T-helper 1 cell treated with Interleukin-12 subunit alpha and Interleukin-12 subunit beta and Interleukin-4 antibody, amounts not matched to agents 30 ng/mL and 1 ng/mL, for 36 hours (primary cell): Measurements from ENCODE around the gene RUSF1. TPM values are rescaled to one million over a fixed set of nuclear protein-coding genes. Genes with fewer than 3 reads are reported as not detected.
"Not testable (repeated sequence)": the region's sequence is repeated elsewhere in the genome, so short reads cannot be mapped to it uniquely, and the experiment has no call there.

Source experiments
- intact Hi-C: fragments of 100-400 bp; cut with micrococcal nuclease; formaldehyde crosslinking; loops from one replicate; pipeline ENCODE4 v1.15.1; 2024
- total RNA-seq: library from RNA; stranded (reverse); gene quantifications from 2 replicates; pipeline ENCODE4 v1.2.3, GENCODE V29; 2022

RUSF1 gene
- 40.0 and 45.7 TPM in 2 replicates for total RNA-seq

DNA sequence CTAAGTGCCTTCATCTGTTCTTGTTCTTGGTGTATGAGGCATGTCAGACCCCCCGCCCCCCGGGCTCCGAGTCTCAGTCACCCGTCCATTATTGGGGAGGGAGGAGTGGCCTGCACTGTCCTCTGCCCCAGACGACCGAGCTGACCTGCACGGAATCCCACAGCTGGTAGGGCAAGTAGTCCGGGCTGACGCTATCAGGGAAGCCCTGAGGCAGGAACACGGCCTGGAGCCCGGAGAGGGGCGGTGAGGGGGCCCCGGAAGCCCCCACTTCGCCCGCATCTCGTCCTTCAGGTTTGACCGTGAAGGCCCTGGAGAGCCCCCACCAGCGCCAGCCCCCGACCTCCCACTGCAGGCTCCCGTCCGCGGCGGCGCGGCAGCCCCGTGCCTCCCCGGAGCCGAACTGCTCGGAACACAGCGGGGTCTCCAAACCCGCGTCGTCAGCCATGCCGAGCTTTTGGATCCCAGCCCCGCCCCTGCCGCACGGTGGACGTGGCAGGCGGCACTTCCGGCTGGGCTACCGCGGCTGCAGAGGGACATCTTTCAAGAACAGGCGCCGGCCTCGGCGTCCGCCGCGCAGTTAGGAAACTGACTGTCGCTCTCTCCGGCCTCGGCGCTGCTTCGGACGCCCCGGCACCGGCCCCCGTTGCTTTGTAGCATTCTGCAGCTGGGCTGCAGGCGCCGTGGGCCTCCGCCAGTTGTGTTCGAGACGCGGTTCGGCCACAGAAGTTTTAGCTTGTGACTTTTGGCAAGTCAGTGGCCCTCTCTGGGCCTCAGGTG, at the start of gene RUSF1:
Gene RUSF1, minus strand, starts transcription at position 463 of the 777 bp plus-strand sequence. Its CDS starts 18 bp downstream, at position 445.
- intact Hi-C loops = loop anchor here (1.0 to 5.0 kb wide), 6 partner anchors 21 to 436 kb away; partner anchors contain the start of genes ARMC5, ZNF646 and ZNF668

DNA sequence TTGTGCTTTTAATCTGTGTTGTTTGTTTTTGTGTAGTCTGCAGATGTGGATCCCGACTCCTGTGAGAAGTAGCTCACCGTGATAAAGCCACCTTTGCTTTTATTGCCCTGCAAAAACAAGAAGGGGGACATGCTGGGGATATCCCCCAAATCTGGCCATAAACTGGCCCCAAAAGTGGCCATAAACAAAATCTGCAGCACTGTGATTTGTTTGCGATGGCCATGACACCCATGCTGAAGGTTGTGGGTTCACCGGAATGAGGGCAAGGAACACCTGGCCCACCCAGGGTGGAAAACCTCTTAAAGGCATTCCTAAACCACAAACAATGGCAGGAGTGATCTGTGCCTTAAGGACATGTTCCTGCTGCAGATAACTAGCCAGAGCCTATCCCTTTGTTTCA, 34.6 kb upstream of the RUSF1 start:
- intact Hi-C loops = no loop called here

DNA sequence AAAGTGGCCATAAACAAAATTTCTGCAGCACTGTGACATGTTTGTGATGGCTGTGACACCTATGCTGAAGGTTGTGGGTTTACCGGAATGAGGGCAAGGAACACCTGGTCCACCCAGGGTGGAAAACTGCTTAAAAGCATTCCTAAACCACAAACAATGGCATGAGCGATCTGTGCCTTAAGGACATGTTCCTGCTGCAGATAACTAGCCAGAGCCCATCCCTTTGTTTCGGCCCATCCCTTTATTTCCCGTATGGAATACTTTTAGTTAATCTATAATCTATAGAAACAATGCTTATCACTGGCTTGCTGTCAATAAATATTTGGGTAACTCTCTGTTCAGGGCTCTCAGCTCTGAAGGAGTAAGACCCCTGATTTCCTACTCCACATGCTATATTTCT, 31.6 kb upstream of the RUSF1 start:
- intact Hi-C loops = not testable (repeated sequence)

DNA sequence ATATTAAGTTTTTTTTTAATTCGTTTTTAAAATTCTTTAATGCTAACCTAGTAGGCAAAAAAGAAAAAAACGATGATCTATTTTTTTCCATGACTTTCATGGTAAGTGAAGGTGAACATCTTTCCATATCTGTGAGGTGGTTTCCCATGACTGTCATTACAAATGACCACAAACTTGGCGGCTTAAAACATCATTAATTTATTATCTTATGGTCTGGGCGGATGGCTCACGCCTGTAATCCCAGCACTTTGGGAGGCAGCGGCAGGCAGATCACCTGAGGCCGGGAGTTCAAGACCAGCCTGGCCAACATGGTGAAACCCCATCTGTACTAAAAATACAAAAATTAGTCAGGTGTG, 30.0 kb upstream of the RUSF1 start:
- intact Hi-C loops = not testable (repeated sequence)

DNA sequence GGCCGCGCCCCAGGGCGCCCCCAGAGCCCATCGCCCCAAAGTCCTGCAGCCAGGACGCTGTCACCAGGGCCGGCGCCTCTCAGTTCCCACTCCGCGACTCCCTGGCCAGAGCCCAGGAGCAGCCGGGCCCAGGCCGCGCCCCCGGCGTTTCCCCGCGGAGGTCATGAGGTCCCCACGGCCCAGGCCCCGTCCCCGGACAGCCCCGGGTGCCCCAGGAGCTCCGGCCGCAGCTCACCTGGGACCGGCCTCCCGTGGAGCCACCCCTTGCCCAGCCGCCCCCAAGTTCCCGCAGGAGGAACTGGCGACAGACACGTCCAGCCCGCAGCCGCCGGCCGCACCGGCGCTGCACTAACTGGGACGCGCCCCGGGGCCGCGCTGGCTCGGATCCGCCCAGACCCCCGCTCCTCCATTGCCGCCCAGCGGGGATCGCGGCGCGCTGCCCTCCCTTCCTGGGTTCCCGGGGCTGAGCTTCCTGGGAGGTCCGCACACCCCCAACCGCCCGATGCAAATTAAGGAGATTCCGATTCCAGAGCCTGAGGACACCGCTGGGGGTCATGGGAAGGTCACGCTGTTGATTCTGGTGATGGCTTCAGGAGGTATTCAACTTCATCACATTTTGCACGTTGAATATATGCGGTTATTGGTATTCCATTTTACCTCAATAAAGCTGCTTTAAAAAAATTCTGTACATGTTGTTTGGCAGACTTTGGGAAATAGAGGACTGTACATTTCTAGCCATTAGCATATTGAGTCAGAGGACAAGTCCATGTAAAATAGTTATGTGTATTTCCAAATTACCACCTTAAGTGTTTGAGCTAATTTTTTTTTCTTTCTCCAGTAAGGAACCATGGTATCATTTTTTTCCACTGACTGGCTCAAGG, 29.4 kb upstream of the RUSF1 start:
- intact Hi-C loops = no loop called here

DNA sequence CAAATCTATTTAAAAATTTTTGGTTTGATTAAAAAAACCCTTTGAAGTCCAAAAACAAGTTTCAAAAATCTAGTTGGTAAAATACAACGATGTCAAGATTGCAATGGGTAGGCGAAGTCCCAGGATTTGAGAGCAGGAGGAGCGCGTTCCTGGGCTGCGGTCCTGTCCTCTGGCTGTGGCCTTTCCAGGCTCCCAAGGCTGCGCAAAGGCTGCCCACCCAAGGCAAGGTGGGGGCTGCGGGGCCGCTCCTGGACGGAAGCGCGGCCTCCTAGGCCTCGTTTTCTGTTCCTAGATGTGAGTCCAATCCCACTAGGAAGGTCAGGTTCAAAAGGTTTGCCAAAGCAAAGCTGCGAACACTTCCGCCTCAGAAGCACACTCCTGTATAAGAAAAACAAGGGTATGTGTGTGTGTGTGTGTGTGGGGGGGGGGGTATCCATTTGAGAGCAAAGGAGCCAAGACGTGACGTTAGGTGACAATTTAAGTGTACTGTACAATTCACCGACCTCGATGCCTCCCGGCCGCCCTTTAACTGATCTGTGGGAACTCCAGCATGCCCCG, 28.7 kb upstream of the RUSF1 start:
- intact Hi-C loops = no loop called here

DNA sequence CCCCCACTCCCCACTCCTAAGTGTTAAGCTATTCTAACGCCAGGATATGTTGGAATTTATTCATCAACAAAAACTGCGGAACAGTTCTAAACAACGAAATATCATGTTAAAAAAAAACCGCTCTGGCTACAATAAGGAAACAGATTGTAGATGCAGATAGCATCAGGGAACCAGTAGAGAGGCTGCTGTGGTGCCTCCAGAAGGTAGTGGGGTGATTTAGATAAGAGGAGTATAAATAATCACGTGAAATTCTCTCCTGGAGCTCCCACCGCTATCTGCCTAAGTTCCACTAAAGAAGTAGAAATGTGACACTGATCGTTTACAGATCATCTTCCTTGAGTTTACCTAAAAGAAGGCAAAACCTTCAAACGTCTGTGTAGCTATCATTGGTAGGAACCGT, 27.5 kb upstream of the RUSF1 start:
- intact Hi-C loops = no loop called here

DNA sequence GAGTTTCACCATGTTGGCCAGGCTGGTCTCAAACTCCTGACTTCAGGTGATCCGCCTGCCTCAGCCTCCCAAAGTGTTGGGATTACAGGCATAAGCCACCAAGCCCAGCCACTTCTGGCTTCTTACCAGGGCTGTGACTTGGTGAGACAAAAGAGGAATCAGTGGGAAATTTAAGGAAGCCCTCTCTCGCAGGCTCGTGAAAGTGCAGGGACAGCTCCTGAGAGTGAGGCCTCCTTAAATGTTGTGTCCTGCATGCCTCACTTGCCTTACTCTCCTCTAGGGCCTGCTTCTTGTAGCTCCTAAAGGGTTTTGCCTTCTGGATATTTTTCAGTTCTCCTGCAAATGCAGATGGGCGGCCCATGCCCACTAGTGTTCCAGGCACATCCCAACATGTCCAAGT, 24.7 kb upstream of the RUSF1 start:
- intact Hi-C loops = no loop called here

DNA sequence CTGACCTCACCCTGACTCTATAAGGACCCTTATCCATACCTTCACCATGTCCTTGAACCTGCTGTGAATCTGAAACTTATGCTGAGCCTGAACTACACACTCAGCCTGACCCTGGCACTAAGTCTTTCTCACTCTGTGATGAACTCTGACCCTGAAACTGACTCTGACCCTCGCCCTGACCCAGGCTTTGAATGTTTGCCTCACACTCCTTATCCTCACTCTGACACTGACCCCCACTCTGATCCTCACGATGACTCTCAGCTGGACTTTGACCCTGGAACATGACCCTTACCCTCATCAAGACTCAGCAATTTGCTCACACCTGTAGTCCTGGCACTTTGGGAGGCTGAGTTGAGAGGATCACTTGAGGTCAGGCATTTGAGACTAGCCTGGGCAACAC, 23.9 kb upstream of the RUSF1 start:
- intact Hi-C loops = no loop called here

DNA sequence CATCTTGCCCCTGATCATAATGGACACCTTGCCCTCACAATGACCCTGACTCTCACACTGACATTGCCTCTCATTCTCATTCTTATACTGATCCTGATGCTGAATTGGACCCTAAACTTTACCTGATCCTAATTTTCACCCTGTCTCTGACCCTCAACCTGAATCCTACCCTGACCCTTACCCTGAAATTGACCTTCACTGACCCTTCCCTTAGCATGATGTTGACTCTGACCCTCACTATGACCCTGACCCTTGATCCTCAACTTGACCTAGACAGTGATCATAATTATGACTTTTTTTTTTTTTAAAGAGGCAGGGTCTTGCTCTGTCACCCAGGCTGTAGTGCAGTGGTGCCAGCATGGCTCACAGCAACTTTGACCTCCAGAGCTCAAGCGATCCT, 22.9 kb upstream of the RUSF1 start:
- intact Hi-C loops = no loop called here

DNA sequence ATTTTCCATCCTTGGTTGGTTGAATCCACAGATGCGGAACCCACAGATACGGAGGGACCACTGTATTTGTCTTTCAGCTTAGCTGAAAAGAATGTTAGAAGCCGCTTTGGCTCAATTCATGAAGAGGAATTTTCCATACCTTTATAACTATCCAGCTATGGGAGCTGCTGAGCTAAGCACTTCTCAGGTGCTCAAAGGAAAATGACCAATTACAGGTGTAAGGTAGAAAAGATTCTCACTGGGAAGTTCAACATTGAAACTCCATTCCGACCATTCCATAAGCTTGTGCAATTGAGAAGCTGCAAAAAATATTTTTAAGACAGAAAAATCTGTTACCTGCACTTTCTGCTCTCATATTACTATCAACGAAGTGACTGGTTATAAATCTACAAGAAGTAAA, 22.2 kb upstream of the RUSF1 start:
- intact Hi-C loops = no loop called here

DNA sequence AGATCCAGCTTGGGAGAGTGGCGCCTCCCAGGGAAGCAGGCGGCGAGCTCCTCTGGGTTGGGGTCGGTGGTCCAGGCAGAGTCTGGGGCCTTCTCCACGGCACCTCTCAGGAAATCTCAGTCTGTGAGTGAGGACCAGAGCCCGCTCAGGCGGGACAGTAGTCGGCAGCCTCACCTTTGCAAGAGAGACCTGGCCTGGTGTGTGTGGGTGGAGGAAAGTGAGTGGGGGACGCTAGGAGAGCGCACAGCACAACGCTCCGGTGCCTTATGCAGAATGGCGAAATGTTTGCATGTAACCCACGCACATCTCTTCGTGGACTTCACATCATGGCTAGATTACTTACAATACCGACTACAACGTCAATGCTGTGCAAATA, 21.7 kb upstream of the RUSF1 start:
- intact Hi-C loops = no loop called here

DNA sequence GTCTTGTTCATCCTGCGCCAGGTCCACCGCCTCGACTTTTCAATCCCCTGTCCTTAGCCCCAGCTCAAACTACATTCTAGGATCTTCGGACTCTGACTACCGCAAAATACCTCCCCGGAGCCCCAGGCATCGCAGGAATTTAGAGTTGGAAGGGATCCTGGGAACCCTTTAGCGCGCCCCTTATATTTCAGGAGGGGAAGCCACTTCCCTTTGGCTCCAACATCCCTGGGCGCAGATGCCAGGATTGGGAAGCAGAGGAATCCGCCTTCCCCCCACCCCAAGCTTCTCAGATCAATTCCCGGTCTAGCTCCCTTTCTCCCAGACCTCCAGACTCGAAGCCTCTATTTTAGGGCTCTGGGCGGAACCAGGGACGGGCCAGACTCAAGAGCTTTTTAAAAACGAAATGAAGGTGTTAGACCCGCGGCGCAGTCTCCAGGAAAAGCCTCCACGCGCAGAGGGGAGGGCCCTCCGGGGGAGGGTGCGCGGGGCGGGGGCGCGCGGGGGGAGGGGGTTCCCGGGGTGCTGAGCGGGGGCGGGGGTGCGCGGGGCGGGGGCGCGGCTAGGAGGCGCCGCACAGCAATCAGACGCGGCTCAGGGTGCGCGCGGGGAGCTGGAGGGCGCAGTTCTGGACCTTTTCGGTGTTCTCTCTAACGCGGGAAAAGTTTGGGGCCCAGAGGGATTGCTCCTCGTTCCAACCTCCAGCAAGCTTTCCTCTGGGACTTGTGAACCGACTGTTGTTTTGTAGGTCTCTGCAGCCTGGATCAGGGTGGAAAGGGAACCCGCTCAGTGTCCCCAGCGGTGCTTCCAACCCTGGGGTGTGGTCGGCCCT, 21.1 kb upstream of the RUSF1 start:
- intact Hi-C loops = no loop called here

DNA sequence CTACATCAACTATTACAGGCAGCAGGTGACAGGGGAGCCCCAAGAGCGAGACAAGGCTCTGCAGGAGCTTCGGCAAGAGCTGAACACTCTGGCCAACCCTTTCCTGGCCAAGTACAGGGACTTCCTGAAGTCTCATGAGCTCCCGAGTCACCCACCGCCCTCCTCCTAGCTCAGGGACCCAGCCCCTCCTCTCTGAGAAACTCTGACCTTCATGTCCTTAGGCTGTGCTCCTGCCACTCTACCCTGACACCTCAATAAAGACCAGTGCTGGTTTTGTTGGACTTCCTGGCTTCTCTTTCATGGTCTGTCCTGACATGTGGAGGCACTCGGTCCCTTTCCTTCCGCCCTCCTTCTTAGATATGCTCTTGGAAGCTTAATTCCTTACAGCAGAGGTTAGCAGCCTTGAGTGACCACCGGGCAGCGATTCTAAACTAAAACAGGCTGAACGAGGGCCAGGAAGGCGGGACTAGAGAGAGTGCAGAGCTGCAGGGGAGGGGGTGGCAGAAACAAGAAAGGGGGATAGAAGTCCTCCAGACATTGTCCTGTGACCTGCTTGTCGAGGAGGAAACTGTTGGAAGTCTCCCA, 20.4 kb upstream of the RUSF1 start:
- intact Hi-C loops = no loop called here

DNA sequence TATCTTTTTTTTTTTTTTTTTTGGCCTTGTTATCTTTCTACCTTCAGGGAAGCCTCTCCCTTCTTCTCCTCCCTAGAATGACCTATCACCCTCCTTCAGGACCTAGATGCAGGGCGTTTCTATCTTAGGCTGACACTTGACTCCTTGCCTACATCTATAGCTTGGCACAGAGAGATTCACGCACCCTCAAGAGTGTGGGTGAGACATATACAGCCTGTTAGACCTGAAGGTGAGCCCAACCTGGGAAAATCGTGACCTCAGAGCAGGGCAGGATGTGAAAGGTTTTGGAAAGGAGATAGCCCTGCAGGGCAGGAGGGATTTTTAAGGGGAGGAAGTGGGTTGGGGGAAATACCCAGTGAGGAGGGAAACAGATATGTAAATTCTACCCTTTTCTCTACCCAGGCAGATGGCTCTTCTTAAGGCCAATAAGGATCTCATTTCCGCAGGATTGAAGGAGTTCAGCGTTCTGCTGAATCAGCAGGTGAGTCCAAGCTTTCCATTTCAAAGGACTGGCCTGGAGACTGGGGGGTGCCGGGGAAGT, 19.6 kb upstream of the RUSF1 start, which contains the start of gene AHSP:
Gene AHSP, plus strand, starts transcription at position 167 of the 541 bp plus-strand sequence. Its CDS starts 240 bp downstream, at position 407.
- intact Hi-C loops = no loop called here

DNA sequence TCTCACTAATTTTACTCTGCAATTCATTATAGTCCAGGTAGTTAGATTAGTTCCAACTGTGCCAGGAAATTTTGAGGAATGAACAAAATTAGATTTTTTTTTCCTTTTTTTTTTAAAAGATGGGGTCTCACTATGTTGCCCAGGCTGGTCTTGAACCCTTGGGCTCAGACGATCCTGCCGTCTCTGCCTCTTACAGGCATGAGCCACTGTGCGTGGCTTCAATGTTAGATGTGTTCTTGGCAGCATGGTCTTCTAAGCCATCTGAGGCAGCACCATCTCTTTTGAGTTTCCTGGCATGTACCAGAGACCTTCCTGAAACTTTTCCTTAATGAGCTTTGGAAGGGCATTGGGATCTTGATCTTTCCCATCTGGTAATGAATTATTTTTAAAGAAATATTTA, 16.9 kb upstream of the RUSF1 start:
- intact Hi-C loops = no loop called here

DNA sequence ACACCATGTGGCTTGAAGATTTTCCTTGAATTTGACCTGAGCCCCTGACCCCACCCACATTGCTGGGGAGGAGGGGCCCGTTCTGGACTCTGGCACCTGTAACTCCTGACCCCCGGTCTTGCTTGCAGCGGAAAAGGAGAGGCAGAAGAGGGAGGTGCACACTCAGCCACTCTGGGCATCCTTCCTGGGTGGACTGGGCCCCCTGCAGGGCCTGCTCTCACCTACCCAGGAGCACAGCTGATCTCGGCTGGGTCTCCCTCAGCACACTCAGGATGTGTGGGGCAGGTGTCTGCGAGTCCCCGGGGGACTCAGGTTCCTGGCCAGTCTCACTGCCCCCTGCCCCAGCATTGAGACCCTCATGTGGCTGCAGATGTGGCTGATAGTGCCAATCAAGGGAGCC, 15.6 kb upstream of the RUSF1 start:
- intact Hi-C loops = not testable (repeated sequence)

DNA sequence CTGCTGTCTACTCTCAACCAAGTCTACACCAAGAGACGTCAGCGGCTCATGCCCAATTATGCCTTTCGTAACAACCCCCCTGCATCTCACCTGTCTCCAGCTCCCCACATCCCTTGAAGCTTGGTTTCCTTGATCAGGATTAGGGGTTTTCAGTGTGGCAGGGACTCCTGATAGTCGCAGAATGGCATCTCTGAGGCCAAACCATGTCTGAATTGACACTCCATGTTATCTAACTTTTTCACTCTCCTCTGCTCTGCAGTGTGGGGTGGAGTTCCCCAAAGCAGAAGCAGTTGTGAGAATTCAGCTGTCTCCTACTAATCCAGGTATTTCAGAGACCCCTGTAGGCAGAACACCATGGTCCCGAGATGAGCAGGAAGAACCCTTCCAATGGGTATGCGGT, 13.9 kb upstream of the RUSF1 start:
- intact Hi-C loops = no loop called here

DNA sequence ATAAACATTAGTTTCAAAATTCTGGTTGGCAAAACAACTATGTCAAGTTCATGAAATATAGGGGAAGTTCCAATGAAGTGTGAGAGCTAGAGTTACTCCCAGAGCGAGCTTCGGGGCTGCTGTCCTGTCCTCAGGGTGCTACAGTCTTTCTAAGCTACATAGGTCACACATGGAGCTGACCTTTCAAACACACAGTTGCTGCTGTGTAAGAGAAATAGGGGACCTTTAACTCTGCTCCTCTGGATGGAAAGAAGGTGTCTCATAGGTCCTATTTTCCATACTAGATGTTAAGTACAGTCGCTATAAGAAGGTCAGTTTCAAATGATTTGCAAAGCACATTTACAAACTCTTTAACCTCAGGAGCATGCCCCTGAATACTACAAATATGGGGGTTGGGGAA, 13.2 kb upstream of the RUSF1 start:
- intact Hi-C loops = no loop called here

DNA sequence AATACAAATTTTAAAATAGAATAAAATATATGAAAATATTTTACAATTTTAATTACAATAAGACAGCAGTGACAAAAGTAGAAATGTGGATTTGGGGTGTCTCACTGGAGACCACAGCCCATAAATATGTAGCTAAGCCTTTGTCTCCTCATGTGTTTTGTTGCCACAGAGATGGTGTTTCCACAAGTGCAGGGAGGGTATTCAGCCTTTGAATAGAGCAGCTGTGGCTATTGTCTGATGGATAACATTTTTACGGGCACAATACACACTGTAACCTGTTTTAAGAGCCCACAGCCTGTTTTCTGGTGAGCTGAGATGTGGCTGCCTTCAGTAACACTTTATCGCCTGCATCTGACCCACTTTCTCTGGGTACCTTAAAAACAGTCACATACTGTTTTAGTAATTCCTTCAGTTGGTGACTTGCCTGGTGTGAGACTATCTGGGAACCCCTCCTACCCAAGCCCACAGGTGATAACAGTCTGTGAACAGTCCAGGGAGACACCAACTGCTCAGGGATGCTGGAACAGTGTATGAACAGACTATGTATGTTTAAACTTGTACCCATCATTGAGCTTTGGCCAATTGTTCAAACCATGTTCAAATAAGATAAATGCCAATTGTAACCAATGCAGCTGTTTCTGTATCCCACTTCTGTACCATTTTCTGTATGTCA, 11.7 kb upstream of the RUSF1 start:
- intact Hi-C loops = no loop called here
